T-cell (primary cell): ENCODE data around the gene ZNF692. TPM values are rescaled to one million over a fixed set of nuclear protein-coding genes. Genes with fewer than 3 reads are reported as not detected.
"Not testable (repeated sequence)": the region's sequence is repeated elsewhere in the genome, so short reads cannot be mapped to it uniquely, and the experiment has no call there.

Experiments
- ATAC-seq, 4 experiments: fragments of 200-7000 bp in 3 of 4; fragments of 150-1000 bp in 1 of 4; cut with Tn5 transposase; replicated peaks in 1 of 4; 1 replicate in 3 of 4; 2 replicates in 1 of 4; pipeline ENCODE4 v1.10.0; 2021; ENCODE audit warnings: moderate library complexity in 3 of 4, mild to moderate bottlenecking in 2 of 4, moderate number of reproducible peaks in 1 of 4
- CTCF ChIA-PET, 2 donors: fragments of 300-600 bp; sonication (Branson Sonifier 250); formaldehyde crosslinking; loops; one replicate each; lab custom pipeline; 2022; ENCODE audit warnings: antibody characterized with exemption in 2 of 2; lab: Charles Lee
- POLR2A ChIA-PET, 2 donors: fragments of 300-600 bp; sonication (Branson Sonifier 250); formaldehyde crosslinking; loops; one replicate each; lab custom pipeline; 2022; ENCODE audit warnings: antibody characterized with exemption in 2 of 2; lab: Charles Lee
- DNase-seq, 35 experiments: peaks; one replicate each; pipeline versions ENCODE4 v3.0.0 to v3.0.0-alpha.2; 2013 to 2023
- H3K27ac ChIP-seq: one replicate; pipeline ENCODE4 v1.5.1; 2013; ENCODE audit warnings: low read length
- H3K27me3 ChIP-seq, 2 experiments: replicated peaks in 1 of 2; 1 replicate in 1 of 2; 2 replicates in 1 of 2; pipeline versions ENCODE4 v1.6.1 to v1.7.0; 2013; ENCODE audit warnings: low read length in 1 of 2, mixed read lengths in 1 of 2; ENCODE audit not compliant: control insufficient read depth in 2 of 2, insufficient read depth in 2 of 2; ENCODE audit errors: extremely low read depth in 1 of 2
- H3K36me3 ChIP-seq, 2 donors: 1 replicate in 1 of 2; 2 replicates in 1 of 2; pipeline versions ENCODE4 v1.6.1 to v1.7.0; 2013; ENCODE audit warnings: low read length in 1 of 2; ENCODE audit not compliant: control insufficient read depth in 2 of 2, insufficient read depth in 1 of 2; ENCODE audit errors: extremely low read depth in 1 of 2
- H3K4me1 ChIP-seq, 2 experiments: 1 replicate in 1 of 2; 2 replicates in 1 of 2; pipeline versions ENCODE4 v1.6.1 to v1.7.0; 2013; ENCODE audit warnings: low read length in 2 of 2, mixed read lengths in 1 of 2; ENCODE audit not compliant: insufficient read depth in 2 of 2, control insufficient read depth in 1 of 2; ENCODE audit errors: extremely low read depth in 1 of 2
- H3K4me3 ChIP-seq, 2 donors: 1 replicate in 1 of 2; 2 replicates in 1 of 2; pipeline versions ENCODE4 v1.5.1 to v1.7.0; 2013; ENCODE audit warnings: mild to moderate bottlenecking in 2 of 2, low read length in 1 of 2, moderate library complexity in 1 of 2; ENCODE audit not compliant: control insufficient read depth in 1 of 2; ENCODE audit errors: extremely low read depth in 1 of 2
- H3K9me3 ChIP-seq: 2 replicates; pipeline ENCODE4 v1.7.0; 2013
- H3K27ac Mint-ChIP-seq, 2 donors: one replicate each; pipeline ENCODE4 v1.8.0; 2020 to 2021; ENCODE audit warnings: mild to moderate bottlenecking in 2 of 2, mixed read lengths in 2 of 2
- H3K27me3 Mint-ChIP-seq, 2 donors: one replicate each; pipeline ENCODE4 v1.8.0; 2021 to 2022; ENCODE audit warnings: mixed read lengths in 2 of 2
- H3K36me3 Mint-ChIP-seq: one replicate; pipeline ENCODE4 v1.8.0; 2021; ENCODE audit warnings: mixed read lengths
- H3K4me1 Mint-ChIP-seq, 3 donors: one replicate each; pipeline ENCODE4 v1.8.0; 2020 to 2022; ENCODE audit warnings: mixed read lengths in 3 of 3, mild to moderate bottlenecking in 1 of 3
- H3K4me3 Mint-ChIP-seq, 3 donors: one replicate each; pipeline ENCODE4 v1.8.0; 2020 to 2022; ENCODE audit warnings: mild to moderate bottlenecking in 3 of 3, mixed read lengths in 3 of 3, moderate library complexity in 3 of 3
- H3K9me3 Mint-ChIP-seq, 3 donors: one replicate each; pipeline ENCODE4 v1.8.0; 2020 to 2022; ENCODE audit warnings: mixed read lengths in 3 of 3
- WGBS: methylation state at CpG from one replicate; pipeline ENCODE4 v1.1.5; 2013; ENCODE audit warnings: missing lambda C conversion rate; ENCODE audit not compliant: insufficient coverage; 5-methylcytosine and 5-hydroxymethylcytosine counted together
- total RNA-seq, 35 experiments: library from RNA in 6 of 35; stranded (reverse) in 6 of 35; fragments of 120-200 nt in 1 of 35; gene quantifications; one replicate each; pipeline versions ENCODE4 v1.2.1 to v1.2.4 and lab custom pipeline; 2013 to 2026

Gene ZNF692
- total RNA-seq, 5 donors from 2014 or later (not counting 1 experiment from before 2014, with no cell fraction given), result 53.9 to 88.1 (median 78.7) TPM

DNA sequence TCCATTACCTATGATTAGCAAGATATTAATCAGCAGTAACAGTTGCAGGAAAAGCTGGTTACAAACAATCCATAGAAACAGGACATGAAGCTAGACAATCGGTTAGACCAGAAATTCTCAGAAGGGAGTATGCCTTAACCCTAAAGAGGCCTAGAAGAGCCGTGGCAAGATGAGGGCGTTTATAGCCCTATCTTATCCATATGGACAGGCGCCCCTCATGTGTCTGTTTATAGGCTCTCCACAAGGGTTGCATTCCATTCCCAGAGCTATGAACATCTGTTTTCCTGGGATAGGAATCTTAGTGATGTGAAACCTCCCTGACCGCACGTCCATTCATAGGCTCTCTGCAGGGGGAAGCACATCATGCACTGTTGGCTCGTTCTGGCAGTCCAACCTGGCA, 23.5 kb upstream of the ZNF692 start:
- CTCF ChIA-PET, H3K27ac ChIP-seq, H3K9me3 ChIP-seq, H3K4me1 Mint-ChIP-seq, H3K27me3 ChIP-seq, H3K36me3 Mint-ChIP-seq, H3K9me3 Mint-ChIP-seq, H3K27me3 Mint-ChIP-seq, H3K4me1 ChIP-seq, H3K4me3 Mint-ChIP-seq, H3K27ac Mint-ChIP-seq, POLR2A ChIA-PET, DNase-seq, H3K36me3 ChIP-seq, ATAC-seq, H3K4me3 ChIP-seq: not testable (repeated sequence)
- no CpG with 5 or more reads among the region's 7 CpGs for WGBS

DNA sequence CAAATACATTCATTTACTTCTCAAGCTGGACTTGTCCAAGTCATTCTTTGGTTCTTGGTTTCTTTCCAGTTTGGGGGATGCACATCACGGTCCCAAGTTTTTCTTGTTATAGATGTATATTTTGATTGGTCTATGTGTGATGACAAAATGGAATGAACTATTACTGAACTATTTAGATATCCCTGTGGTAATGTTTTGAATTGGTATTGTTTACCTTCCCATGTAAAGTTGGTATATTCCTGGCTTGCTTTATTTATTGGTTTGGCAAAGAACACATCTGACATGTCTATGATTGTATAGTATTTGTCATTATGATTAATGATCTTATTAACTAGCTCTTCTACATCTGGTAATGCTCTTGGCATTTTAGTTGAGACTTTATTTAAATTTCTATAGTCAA, 22.4 kb upstream of the ZNF692 start:
- ATAC-seq, result no peak
- Histone ChIP-seq H3K36me3 (no peaks in the 10 kb centered on the region), H3K4me1 (no peaks in the 10 kb centered on the region), H3K4me3 (no peak overlapping the region), H3K27ac (no peak overlapping the region), H3K27me3 (no peaks in the 10 kb centered on the region), H3K9me3 (no peaks in the 10 kb centered on the region)
- CTCF ChIA-PET, result interaction anchor here in 1 of 2 donors (0.6 to 1.5 kb wide), 3 partner anchors 18 to 32 kb away, joined by 3 to 6 read pairs (median 4); partner anchors contain the start of gene ZNF692
- POLR2A ChIA-PET, result no interaction called here
- no peaks in the 10 kb centered on the region for H3K36me3 Mint-ChIP-seq
- peaks cover 0 to 9% (median 6%) of the 10 kb centered on the region in 3 donors for H3K4me1 Mint-ChIP-seq
- WGBS, result no CpG with 5 or more reads among the region's 1 CpG
- H3K9me3 Mint-ChIP-seq, result no peaks in the 10 kb centered on the region
- H3K27ac Mint-ChIP-seq, result no peak overlapping the region
- no peaks in the 10 kb centered on the region for H3K27me3 Mint-ChIP-seq
- no peak overlapping the region for H3K4me3 Mint-ChIP-seq
- no peak for DNase-seq

DNA sequence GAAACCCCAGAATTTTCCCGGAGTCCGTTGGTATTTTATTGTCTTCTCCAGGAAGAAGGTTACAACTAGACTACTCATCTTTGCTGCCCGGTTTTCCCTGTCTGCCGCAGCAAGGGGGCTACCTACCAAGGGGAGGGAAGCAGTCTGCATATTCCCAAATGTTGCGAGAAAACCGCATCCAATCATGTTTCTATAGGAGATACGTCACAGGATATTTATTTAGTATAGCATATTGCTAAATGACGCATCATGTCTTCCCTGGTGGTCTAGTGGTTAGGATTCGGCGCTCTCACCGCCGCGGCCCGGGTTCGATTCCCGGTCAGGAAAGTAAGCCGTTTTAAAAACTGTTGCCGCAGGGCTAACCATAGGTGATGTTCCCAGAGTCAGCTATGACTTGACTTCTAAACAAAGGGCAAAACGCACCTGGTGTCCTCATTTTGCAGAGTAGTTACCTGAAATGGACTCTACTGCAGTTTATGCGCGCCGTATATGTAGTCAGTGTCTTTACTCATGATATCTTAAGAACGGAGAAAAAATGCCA, 15.2 kb upstream of the ZNF692 start:
- WGBS, result 1% methylated on average over 16 of the region's 23 CpGs
- Histone ChIP-seq H3K4me3 (peak overlapping the region; percentile 89 to 94), H3K9me3 (no peaks in the 10 kb centered on the region), H3K27ac (peak overlapping the region; percentile 76), H3K36me3 (no peaks in the 10 kb centered on the region), H3K27me3 (no peaks in the 10 kb centered on the region), H3K4me1 (peaks cover 4 to 20% of the 10 kb centered on the region in 2 experiments)
- Mint-ChIP-seq H3K36me3 (no peaks in the 10 kb centered on the region), H3K4me1 (peaks cover 23 to 34% (median 27%) of the 10 kb centered on the region in 3 donors), H3K27ac (peak overlapping the region; percentile 96 to 97), H3K27me3 (peaks cover 0 to 6% of the 10 kb centered on the region in 2 donors), H3K9me3 (no peaks in the 10 kb centered on the region), H3K4me3 (peak overlapping the region; percentile 87 to 95 (median 93))
- ChIA-PET POLR2A (interaction anchor here (0.8 to 2.2 kb wide), 3 partner anchors 15 to 48 kb away, joined by 4 to 6 read pairs (median 5); partner anchors contain the start of gene SH3BP5L (in 1 of the 2)), CTCF (interaction anchor here (0.8 to 1.0 kb wide), 5 partner anchors 16 to 36 kb away, joined by 3 to 5 read pairs (median 3); partner anchors contain the start of gene ZNF672 (in 1 of the 2))
- DNase-seq, result peak; percentile 61 to 89 (median 78)
- peak; percentile 59 to 72 (median 66) for ATAC-seq

DNA sequence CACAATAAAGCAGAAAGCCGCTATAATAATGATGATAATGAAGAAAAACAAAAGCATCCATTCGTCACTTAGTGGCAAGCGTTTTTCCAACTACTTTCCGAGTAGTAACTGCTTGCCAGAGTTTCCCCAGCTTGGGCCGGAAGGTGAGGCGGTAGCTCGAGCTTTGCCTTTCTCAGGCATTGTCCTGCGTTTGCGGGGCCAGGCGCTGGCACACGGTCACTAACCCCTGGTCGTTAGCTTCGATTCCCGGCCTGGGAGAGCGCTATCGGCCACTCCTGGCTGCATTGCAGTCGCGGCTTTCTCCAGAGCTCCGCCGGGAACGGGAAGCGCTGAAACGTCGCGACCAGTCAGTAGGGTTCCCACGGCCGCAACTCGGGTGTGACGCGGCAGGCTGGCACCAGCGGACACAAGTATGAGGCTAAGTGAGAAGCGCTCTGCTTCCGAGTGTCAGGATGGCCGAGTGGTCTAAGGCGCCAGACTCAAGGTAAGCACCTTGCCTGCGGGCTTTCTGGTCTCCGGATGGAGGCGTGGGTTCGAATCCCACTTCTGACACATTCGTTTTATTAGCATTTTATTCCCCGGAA, 14.6 kb upstream of the ZNF692 start:
- peaks cover 4 to 20% of the 10 kb centered on the region in 2 experiments for H3K4me1 ChIP-seq
- DNase-seq (peak; percentile 73 to 95 (median 86)), ATAC-seq (peak; percentile 78 to 80 (median 78))
- H3K27ac ChIP-seq, result peak overlapping the region; percentile 76
- ChIA-PET CTCF (interaction anchor here in 1 of 2 donors (1.0 to 1.1 kb wide), 3 partner anchors 20 to 33 kb away, joined by 3 to 5 read pairs (median 3); no protein-coding TSS in a partner anchor), POLR2A (interaction anchor here in 1 of 2 donors (2.2 kb wide), 1 partner anchor 48 kb away, joined by 6 read pairs; the partner anchor contains the start of gene SH3BP5L)
- WGBS, result under 1% methylated on average over 37 of the region's 41 CpGs
- H3K9me3 ChIP-seq, result no peaks in the 10 kb centered on the region
- Mint-ChIP-seq H3K4me1 (peaks cover 23 to 34% (median 27%) of the 10 kb centered on the region in 3 donors), H3K27me3 (peaks cover 0 to 6% of the 10 kb centered on the region in 2 donors), H3K27ac (peak overlapping the region; percentile 96 to 97), H3K36me3 (no peaks in the 10 kb centered on the region), H3K4me3 (peak overlapping the region; percentile 87 to 95 (median 93)), H3K9me3 (no peaks in the 10 kb centered on the region)
- no peaks in the 10 kb centered on the region for H3K27me3 ChIP-seq
- no peaks in the 10 kb centered on the region for H3K36me3 ChIP-seq
- H3K4me3 ChIP-seq, result peak overlapping the region; percentile 89 to 94

DNA sequence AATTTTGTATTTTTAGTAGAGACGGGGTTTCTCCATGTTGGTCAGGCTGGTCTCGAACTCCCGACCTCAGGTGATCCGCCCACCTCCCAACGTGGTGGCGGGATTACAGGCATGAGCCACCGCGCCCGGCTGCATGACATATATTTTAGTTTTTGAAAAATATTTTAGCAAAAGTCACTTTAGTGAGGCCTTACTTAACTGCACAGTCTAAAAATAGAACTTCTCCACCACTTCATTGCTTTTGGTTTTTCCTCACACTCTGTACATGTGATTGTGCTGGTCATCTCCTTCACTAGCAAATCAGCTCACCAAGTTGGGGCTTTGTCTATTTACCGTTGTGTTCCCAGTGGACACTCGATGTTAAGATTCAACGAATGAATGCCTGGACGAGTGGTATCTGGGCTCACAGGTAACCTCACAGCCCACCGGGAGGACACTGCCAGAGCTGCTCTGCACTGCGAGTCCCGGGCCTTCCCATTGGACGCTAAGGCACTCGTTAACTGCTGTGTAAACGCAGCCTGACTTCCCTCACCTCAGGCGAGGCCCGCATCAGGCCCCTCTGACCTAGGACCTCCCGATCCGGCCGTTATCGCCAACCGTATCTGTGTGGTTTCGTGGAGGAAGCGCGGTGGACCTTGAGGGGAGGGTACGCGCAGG, 14.0 kb upstream of the ZNF692 start:
- CTCF ChIA-PET, result interaction anchor here in 1 of 2 donors (1.0 to 1.1 kb wide), 2 partner anchors 20 to 31 kb away, joined by 3 read pairs; no protein-coding TSS in a partner anchor
- H3K4me3 ChIP-seq, result peak overlapping the region; percentile 89 to 94
- Mint-ChIP-seq H3K4me1 (peaks cover 23 to 34% (median 27%) of the 10 kb centered on the region in 3 donors), H3K27ac (peak overlapping the region; percentile 96 to 97), H3K4me3 (peak overlapping the region; percentile 87 to 95 (median 93)), H3K36me3 (no peaks in the 10 kb centered on the region), H3K9me3 (no peaks in the 10 kb centered on the region), H3K27me3 (peaks cover 0 to 6% of the 10 kb centered on the region in 2 donors)
- no peaks in the 10 kb centered on the region for H3K36me3 ChIP-seq
- H3K27ac ChIP-seq, result peak overlapping the region; percentile 76
- WGBS, result 1% methylated on average over 17 of the region's 31 CpGs
- H3K4me1 ChIP-seq, result peaks cover 4 to 20% of the 10 kb centered on the region in 2 experiments
- H3K27me3 ChIP-seq, result no peaks in the 10 kb centered on the region
- POLR2A ChIA-PET, result interaction anchor here in 1 of 2 donors (2.2 kb wide), 1 partner anchor 47 kb away, joined by 6 read pairs; the partner anchor contains the start of gene SH3BP5L
- peak; percentile 22 to 37 (median 29) for ATAC-seq
- H3K9me3 ChIP-seq, result no peaks in the 10 kb centered on the region
- peak in 18 of 35 experiments; percentile 3 to 57 (median 24) for DNase-seq
